Rectal smooth muscle tissue (tissue), 1 donor: Measurements from ENCODE around the gene NEK1.

Source experiments
- H3K27ac ChIP-seq: one replicate; pipeline ENCODE4 v1.7.0; 2013; ENCODE audit warnings: low read depth, low read length, inconsistent platforms
- H3K27me3 ChIP-seq: one replicate; pipeline ENCODE4 v1.7.0; 2013; ENCODE audit warnings: low read length; ENCODE audit not compliant: control insufficient read depth, insufficient read depth
- H3K36me3 ChIP-seq: one replicate; pipeline ENCODE4 v1.7.0; 2013; ENCODE audit warnings: low read length; ENCODE audit not compliant: control insufficient read depth, insufficient read depth
- H3K4me1 ChIP-seq: one replicate; pipeline ENCODE4 v1.7.0; 2013; ENCODE audit warnings: low read length; ENCODE audit not compliant: control insufficient read depth, insufficient read depth
- H3K4me3 ChIP-seq: one replicate; pipeline ENCODE4 v1.7.0; 2013; ENCODE audit warnings: low read length
- H3K9ac ChIP-seq: one replicate; pipeline ENCODE4 v1.7.0; 2013; ENCODE audit warnings: low read length

Gene NEK1

DNA sequence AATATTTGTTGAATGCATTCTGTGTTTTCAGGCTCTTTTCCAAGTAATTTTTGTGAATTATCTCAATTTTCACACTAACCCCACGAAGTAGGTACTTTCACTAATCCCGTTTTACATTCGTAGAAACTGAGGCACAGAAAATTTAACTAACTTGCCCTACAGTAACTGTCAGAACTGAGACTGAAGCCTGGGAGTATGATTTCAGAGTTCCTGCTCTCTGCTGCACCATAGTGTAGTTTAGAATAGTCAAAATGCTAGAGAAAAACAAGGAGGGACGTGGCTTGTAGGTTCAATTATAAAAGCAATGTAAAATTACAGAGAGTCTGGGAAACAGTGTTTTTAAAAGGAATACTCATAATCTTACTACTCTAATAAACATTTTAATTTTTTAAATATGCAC is 10.2 kb upstream of the NEK1 start:
- Histone ChIP-seq H3K4me3 (peak overlapping the region; percentile 99), H3K27ac (no peak overlapping the region), H3K36me3 (no peaks in the 10 kb centered on the region), H3K9ac (no peak overlapping the region), H3K27me3 (no peaks in the 10 kb centered on the region), H3K4me1 (peaks cover 15% of the 10 kb centered on the region)

DNA sequence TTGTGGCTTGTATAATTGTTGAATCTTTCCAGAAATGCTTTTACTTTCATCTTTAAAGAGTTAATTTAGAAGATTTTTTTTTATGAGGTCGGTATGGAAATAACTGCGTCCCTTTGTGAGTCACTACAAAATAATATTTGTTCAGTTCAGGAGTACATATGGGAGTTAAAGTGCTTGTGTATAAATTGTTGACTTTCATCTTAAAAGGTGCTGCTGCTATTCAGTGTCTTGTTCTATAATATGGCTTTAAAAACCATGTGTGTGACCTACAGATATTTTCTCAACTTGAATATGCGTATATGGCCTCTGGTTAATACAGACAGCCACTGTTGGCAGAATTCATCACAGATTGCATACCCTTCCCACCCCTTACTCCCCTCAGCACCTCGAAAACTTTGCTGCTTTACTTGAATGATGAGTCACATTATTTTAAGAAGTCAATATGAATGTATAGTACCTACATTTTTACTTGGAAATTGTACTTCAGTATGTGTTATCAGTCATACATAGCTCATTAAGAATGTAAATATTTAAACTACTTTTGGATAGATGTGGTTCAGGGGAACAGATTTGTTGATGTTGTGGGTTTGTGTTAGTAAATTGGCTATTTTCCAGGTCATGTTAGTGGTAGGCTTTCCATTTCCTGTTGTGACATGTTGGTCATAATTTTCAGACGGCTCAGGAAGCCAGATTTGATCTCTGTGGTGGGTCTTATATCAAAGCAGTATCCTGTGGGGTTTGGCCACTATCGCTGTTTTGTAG is 9.5 kb upstream of the NEK1 start:
- Histone ChIP-seq H3K36me3 (no peaks in the 10 kb centered on the region), H3K9ac (no peak overlapping the region), H3K27ac (no peak overlapping the region), H3K4me1 (peaks cover 15% of the 10 kb centered on the region), H3K27me3 (no peaks in the 10 kb centered on the region), H3K4me3 (peak overlapping the region; percentile 99)

- Histone ChIP-seq H3K4me1 (peaks cover 15% of the 10 kb centered on the region), H3K27ac (peak overlapping the region; percentile 97), H3K27me3 (no peaks in the 10 kb centered on the region), H3K9ac (peak overlapping the region; percentile 94), H3K36me3 (no peaks in the 10 kb centered on the region), H3K4me3 (peak overlapping the region; percentile 99)
Observed at GRCh38 chr4:169620880-169621248, 8.5 kb upstream of the NEK1 start.

GRCh38 chr4:169619958-169620879 is 7.8 kb upstream of the NEK1 start, which contains the start of gene CLCN3:
Gene CLCN3, plus strand, starts transcription at chr4:169620578. Its CDS starts 15,351 bp downstream, at chr4:169635929.
- H3K4me3 ChIP-seq = peak within 1 kb of the TSS; percentile 99
- peak within 1 kb of the TSS; percentile 94 for H3K9ac ChIP-seq
- H3K27me3 ChIP-seq = no peaks in the 10 kb centered on the region
- H3K36me3 ChIP-seq = no peaks in the 10 kb centered on the region
- H3K4me1 ChIP-seq = peaks cover 15% of the 10 kb centered on the region
- H3K27ac ChIP-seq = peak within 1 kb of the TSS; percentile 97

GRCh38 chr4:169619518-169619957 is 7.2 kb upstream of the NEK1 start:
- Histone ChIP-seq H3K4me3 (peak overlapping the region; percentile 99), H3K36me3 (no peaks in the 10 kb centered on the region), H3K27ac (peak overlapping the region; percentile 97), H3K4me1 (peaks cover 15% of the 10 kb centered on the region), H3K9ac (peak overlapping the region; percentile 94), H3K27me3 (no peaks in the 10 kb centered on the region)

GRCh38 chr4:169618986-169619385 is 6.6 kb upstream of the NEK1 start:
- Histone ChIP-seq H3K27ac (no peak overlapping the region), H3K4me1 (peaks cover 15% of the 10 kb centered on the region), H3K36me3 (no peaks in the 10 kb centered on the region), H3K27me3 (no peaks in the 10 kb centered on the region), H3K4me3 (peak overlapping the region; percentile 99), H3K9ac (no peak overlapping the region)

- no peaks in the 10 kb centered on the region for H3K36me3 ChIP-seq
- H3K4me1 ChIP-seq = peaks cover 16% of the 10 kb centered on the region
- no peak overlapping the region for H3K4me3 ChIP-seq
- H3K27ac ChIP-seq = no peak overlapping the region
- H3K9ac ChIP-seq = no peak overlapping the region
- H3K27me3 ChIP-seq = no peaks in the 10 kb centered on the region
Observed at GRCh38 chr4:169618286-169618685, 5.9 kb upstream of the NEK1 start.

GRCh38 chr4:169617306-169617705 is 4.9 kb upstream of the NEK1 start:
- no peak overlapping the region for H3K27ac ChIP-seq
- H3K4me3 ChIP-seq = no peak overlapping the region
- H3K27me3 ChIP-seq = no peaks in the 10 kb centered on the region
- no peaks in the 10 kb centered on the region for H3K36me3 ChIP-seq
- H3K4me1 ChIP-seq = peaks cover 15% of the 10 kb centered on the region
- H3K9ac ChIP-seq = no peak overlapping the region

GRCh38 chr4:169616846-169617245 is 4.5 kb upstream of the NEK1 start:
- no peak overlapping the region for H3K27ac ChIP-seq
- H3K9ac ChIP-seq = no peak overlapping the region
- no peaks in the 10 kb centered on the region for H3K27me3 ChIP-seq
- H3K4me1 ChIP-seq = peaks cover 11% of the 10 kb centered on the region
- no peak overlapping the region for H3K4me3 ChIP-seq
- no peaks in the 10 kb centered on the region for H3K36me3 ChIP-seq

DNA sequence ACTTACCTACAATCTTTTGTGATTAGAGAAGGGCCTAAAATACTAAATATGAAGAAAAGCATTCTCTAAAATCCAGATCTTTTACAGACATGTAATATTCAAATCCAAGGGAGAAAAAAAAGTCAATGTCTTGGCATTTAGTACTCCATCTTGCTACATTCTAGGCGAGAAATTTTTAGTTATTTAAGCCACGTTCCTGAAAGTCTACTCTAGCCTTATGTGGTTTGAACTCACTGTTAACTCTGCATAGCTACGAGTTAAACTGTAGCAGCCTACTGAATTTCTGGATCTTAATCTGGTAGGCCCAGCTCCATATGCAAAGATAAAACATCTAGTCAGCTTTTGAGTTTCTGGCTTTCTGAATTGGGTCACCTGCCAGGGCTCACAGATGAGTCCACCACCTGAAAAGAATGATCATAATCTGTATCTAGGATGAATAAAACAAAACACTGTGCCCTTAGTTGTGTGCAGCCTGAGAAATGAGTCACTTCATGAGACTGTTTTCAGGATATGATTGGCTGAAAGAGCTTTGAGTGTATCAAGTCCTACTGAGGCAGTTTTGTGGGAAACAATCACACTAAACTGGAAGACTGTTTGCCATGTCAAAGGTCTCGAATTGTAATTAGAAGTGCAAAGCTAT is 3.2 kb upstream of the NEK1 start:
- no peaks in the 10 kb centered on the region for H3K36me3 ChIP-seq
- H3K4me3 ChIP-seq = no peak overlapping the region
- no peaks in the 10 kb centered on the region for H3K27me3 ChIP-seq
- no peak overlapping the region for H3K9ac ChIP-seq
- no peak overlapping the region for H3K27ac ChIP-seq
- H3K4me1 ChIP-seq = peaks cover 13% of the 10 kb centered on the region

- peak overlapping the region; percentile 64 for H3K27ac ChIP-seq
- no peaks in the 10 kb centered on the region for H3K36me3 ChIP-seq
- peak overlapping the region; percentile 86 for H3K4me3 ChIP-seq
- H3K4me1 ChIP-seq = peaks cover 10% of the 10 kb centered on the region
- H3K27me3 ChIP-seq = no peaks in the 10 kb centered on the region
- peak overlapping the region; percentile 16 for H3K9ac ChIP-seq
Observed at GRCh38 chr4:169612871-169613859, 782 bp upstream of the NEK1 start.
